ENCODE data around the gene PDPN.

- TF ChIP-seq, protein P1, sequence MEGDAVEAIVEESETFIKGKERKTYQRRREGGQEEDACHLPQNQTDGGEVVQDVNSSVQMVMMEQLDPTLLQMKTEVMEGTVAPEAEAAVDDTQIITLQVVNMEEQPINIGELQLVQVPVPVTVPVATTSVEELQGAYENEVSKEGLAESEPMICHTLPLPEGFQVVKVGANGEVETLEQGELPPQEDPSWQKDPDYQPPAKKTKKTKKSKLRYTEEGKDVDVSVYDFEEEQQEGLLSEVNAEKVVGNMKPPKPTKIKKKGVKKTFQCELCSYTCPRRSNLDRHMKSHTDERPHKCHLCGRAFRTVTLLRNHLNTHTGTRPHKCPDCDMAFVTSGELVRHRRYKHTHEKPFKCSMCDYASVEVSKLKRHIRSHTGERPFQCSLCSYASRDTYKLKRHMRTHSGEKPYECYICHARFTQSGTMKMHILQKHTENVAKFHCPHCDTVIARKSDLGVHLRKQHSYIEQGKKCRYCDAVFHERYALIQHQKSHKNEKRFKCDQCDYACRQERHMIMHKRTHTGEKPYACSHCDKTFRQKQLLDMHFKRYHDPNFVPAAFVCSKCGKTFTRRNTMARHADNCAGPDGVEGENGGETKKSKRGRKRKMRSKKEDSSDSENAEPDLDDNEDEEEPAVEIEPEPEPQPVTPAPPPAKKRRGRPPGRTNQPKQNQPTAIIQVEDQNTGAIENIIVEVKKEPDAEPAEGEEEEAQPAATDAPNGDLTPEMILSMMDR (IDR thresholded peaks at IDR 0.05 in 2 of 3, conservative IDR thresholded peaks at IDR 0.05 in 1 of 3; ENCODE audit: borderline replicate concordance in 1 of 3, insufficient read depth in 1 of 3, low read depth in 2 of 3, low read length in 2 of 3), result no peak
- TF ChIP-seq RAD21 (IDR thresholded peaks at IDR 0.05; ENCODE audit: low read depth) (no peak), EZH2phosphoT487 (IDR thresholded peaks at IDR 0.05; ENCODE audit: borderline replicate concordance) (no peak), EGR1 (IDR thresholded peaks at IDR 0.05; ENCODE audit: low read depth) (no peak), TCF7L2 (IDR thresholded peaks at IDR 0.05; ENCODE audit: borderline replicate concordance, extremely low read depth, insufficient read depth, insufficient read length) (no peak), POLR2A (IDR thresholded peaks at IDR 0.05; ENCODE audit: borderline replicate concordance, extremely low read depth, insufficient read depth, insufficient read length) (no peak), ZFX (IDR thresholded peaks at IDR 0.05) (no peak), CEBPB (IDR thresholded peaks at IDR 0.05; ENCODE audit: low read depth) (no peak), EZH2 (IDR thresholded peaks at IDR 0.05) (no peak), YY1 (IDR thresholded peaks at IDR 0.05; ENCODE audit: extremely low read depth, insufficient replicate concordance, low read depth, low read length) (no peak), ZBTB33 (IDR thresholded peaks at IDR 0.05; ENCODE audit: extremely low read depth, insufficient replicate concordance, low read length) (no peak)
- TF ChIP-seq, protein P2, sequence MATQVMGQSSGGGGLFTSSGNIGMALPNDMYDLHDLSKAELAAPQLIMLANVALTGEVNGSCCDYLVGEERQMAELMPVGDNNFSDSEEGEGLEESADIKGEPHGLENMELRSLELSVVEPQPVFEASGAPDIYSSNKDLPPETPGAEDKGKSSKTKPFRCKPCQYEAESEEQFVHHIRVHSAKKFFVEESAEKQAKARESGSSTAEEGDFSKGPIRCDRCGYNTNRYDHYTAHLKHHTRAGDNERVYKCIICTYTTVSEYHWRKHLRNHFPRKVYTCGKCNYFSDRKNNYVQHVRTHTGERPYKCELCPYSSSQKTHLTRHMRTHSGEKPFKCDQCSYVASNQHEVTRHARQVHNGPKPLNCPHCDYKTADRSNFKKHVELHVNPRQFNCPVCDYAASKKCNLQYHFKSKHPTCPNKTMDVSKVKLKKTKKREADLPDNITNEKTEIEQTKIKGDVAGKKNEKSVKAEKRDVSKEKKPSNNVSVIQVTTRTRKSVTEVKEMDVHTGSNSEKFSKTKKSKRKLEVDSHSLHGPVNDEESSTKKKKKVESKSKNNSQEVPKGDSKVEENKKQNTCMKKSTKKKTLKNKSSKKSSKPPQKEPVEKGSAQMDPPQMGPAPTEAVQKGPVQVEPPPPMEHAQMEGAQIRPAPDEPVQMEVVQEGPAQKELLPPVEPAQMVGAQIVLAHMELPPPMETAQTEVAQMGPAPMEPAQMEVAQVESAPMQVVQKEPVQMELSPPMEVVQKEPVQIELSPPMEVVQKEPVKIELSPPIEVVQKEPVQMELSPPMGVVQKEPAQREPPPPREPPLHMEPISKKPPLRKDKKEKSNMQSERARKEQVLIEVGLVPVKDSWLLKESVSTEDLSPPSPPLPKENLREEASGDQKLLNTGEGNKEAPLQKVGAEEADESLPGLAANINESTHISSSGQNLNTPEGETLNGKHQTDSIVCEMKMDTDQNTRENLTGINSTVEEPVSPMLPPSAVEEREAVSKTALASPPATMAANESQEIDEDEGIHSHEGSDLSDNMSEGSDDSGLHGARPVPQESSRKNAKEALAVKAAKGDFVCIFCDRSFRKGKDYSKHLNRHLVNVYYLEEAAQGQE (IDR thresholded peaks at IDR 0.05; ENCODE audit: low read depth), result no peak
These were observed 2.2 kb upstream of the PDPN start for GRCh38 chr1:13581446-13581845.

Measured in HCT116 (cell line).